GM19240 (cell line): Measurements from ENCODE around the gene SLC27A5.
"Not testable (repeated sequence)": the region's sequence is repeated elsewhere in the genome, so short reads cannot be mapped to it uniquely, and the experiment has no call there.

Source experiments
- DNase-seq: peaks from one replicate; pipeline ENCODE4 v3.0.0; 2011; ENCODE audit warnings: low spot score; ENCODE audit not compliant: insufficient read length

Gene SLC27A5

DNA sequence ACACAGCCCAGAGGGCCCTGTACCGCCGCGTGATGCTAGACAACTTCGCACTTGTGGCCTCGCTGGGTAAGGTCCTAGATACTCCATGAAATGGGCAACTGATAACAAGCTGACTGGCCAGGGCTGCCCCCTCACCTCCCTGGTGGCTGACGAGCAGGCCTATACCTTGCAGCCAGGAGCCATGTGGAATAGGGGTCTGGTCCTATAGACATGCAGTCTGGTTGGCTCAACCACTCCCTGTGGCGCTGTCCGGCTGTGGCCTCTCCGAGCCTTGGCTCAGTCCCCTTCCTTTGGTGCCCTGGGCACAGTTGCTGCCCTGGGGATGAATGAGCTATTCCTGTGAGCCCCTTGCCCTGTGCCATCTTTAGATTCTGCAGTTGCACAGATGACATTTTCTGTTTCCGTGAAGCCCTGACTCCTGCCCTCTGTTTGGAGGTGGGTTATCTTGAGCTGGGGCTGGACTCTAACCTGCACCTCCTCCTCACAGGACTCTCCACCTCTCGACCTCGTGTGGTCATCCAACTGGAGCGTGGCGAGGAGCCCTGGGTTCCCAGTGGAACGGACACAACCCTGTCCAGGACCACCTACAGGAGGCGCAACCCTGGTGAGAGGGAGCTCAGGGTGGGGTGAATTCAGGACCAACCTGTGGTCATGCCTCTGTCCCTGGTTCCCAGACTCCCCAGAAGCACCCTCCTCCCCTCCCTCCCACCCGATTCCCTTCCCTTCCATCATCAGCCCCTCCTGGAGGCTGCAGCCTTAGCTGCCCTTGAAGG is 42.4 kb downstream of the SLC27A5 start:
- no peak for DNase-seq

DNA sequence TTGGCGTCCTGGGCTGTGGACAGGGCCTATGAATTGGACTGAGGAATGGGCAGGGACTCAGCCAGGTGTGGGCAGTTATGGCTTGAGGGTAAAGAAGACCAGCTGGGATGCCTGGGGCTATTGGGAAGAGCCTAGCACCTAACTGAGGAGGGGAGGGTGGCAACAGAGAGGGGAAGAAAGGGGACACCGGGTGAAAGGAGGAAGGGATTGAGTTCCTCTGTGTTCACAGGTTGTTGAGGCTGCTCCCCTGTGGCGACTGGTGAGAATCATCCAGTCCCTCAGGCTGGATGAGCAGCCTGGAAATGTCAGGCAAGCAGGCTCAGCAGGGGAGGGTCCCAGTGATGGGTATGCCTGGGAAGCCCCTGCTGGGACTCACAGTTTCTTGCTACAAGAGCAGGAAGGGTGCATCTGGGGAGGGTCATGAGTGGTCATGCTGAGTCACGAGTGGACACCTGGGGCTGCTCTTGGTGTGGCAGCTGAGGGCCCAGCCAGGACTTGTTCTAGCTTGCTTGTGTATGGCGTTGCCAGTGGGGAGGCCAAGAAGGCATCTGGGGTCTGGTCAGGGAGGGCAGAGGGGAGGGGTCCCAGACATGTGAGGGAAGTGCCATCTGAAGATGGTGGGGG is 43.5 kb downstream of the SLC27A5 start:
- no peak for DNase-seq

DNA sequence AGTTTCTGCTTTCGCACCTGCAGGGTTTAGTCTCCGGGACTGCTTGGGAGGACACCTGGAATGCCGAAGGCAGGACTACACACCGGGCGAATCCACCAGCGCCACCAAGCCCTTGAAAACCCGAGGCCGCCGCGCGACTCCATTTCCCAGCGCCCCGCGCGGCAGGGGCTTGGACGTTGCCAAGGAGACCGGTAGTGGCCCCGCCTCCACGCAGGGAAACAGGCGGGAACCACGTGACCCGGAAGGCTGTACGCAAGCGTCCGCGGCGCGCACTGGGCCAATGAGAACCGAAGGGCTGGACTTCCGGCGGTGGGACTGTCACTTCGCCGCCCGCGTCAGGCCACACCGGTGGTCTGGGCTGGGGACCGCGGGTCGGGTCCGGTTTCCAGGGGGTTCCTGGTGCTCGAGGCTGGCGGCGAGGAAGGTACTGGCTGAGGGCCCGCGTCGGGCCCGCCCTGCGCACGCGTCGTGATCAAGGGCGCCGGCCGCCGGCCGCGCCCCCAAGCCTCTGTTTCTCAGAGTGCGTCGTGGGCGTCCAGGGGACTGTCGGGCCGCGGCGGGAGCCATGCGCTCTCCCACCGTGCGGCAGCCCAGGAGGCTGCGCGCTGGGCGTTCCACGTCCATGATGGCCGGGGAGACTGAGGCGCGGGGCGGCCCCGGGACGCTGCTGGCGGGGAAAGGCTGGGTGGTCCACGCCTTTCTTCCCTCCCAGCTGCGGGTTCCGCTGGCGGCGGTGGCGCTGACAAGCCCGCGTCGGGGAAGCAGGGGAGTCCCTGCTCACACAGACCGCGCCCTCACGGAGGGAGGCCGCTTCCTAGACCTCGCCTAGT is 44.8 kb downstream of the SLC27A5 start, which contains the start of gene ZNF324:
ZNF324 (plus strand) TSS at position 321 of the 830 bp plus-strand sequence. CDS start 2,106 bp downstream, outside the sequence.
- DNase-seq: peak; percentile 97

DNA sequence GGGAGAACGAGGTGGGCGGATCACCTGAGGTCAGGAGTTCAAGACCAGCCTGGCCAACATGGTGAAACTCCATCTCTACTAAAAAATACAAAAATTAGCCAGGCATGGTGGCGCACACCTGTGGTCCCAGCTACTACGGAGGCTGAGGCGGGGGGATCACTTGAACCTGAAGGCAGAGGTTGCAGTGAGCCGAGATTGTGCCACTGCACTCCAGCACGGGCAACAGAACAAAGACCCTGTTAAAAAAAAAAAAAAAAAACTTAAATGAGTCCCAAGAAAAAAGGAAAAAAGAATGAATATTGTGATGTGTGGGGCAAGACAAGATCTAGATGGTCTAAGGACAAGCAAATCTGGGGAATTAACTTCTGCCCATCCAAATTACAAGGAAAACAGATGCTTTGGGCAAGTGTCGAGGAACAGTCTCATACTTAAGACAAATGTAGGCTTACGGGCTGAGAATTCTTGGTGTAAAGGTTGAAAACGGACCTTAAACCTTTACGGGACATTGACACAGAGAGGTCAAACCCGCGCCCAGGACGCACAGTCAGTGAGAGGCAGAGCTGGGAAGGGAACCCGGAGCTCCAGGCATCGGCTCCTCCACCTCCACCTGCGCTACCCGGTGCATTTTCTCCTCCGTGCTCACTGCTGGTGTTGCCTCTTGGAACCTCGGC is 45.6 kb downstream of the SLC27A5 start:
- no peak for DNase-seq

DNA sequence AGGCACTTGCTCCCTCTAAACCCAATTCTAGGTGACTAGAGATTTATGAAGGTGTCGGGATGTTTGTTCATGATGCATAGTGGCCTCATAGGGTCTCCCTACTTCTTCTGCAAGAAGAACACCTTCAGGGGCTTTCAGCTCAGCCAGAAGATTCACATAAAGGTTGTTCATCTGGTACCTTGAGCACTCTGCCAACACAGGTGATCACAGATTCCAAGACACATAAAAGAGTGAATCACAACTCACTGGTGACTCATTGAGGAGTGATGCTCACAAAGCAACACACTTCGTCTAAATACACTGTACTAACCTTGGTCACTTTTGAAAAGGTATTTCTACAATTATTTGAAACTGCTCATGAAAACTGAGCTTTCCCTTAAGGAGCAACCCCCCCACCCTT is 51.8 kb downstream of the SLC27A5 start:
- no peak for DNase-seq

DNA sequence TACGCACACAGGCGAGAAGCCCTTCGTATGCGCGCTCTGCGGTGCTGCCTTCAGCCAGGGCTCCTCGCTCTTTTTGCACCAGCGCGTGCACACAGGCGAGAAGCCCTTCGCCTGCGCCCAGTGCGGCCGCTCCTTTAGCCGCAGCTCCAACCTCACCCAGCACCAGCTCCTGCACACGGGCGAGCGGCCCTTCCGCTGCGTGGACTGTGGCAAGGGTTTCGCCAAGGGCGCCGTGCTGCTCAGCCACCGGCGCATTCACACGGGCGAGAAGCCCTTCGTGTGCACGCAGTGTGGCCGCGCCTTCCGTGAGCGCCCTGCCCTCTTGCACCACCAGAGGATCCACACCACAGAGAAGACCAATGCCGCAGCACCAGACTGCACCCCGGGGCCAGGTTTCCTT is 55.7 kb downstream of the SLC27A5 start:
- no peak for DNase-seq

DNA sequence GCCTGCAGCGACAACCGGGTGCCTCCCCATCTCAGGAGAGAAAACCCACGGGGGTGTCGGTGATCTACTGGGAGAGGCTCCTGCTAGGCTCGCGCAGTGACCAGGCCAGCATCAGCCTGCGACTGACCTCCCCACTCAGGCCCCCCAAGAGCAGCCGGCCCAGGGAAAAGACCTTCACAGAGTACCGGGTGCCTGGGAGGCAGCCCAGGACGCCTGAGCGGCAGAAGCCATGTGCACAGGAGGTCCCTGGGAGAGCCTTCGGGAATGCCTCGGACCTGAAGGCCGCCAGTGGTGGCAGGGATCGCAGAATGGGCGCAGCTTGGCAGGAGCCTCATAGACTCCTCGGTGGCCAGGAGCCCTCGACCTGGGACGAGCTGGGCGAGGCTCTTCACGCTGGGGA is 56.5 kb downstream of the SLC27A5 start:
- no peak for DNase-seq

DNA sequence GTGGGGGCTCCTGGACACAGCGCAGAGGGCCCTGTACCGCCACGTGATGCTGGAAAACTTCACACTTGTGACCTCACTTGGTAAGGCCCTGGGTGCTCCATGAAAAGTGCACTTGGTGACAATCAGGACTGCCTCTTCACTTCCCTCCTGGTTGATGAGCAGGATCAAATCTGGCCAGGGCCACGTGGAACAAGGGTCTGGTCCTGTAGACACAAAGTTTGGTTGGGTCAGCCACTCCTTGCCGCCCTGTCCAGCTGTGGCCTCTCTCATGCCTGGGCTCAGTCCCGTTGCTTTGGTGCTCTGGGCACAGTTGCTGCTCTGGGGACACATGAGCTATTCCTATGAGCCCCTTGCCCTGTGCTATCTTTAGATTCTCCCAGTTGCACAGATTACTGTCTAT is 58.0 kb downstream of the SLC27A5 start:
- DNase-seq: no peak

DNA sequence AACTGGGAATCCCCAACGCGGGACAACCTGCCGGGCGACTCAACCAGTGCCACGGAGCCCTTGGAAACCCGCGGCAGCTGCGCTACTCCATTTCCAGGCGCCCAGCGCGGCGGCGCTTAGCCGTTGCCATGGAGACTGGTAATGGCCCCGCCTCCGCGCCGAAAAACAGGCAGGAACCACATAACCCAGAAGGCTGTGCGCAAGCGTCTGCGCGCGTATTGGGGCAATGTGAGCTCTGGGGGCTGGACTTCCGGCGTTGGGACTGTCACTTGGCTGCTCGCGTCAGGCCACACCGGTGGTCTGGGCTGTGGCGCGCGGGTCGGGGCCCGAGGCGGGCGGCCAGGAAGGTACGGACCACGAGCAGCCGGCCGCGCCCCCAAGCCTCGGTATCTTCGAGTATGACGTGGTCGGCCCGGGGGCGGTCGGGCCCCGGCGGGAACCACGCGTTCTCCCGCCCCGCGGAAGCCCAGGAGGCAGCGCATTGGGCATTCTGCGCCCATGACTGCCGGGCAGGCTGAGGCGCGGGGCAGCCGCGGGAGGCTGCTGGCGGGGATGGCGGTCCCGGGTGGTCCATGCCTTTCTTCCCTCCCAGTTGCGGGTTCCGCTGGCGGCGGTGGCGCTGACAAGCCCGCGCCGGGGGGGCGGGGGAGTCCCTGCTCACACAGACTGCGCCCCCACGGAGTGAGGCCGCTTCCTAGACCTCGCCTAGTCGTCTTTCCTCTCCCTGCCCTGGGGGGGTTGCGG is 60.3 kb downstream of the SLC27A5 start, which contains the start of gene ZNF324B:
ZNF324B (plus strand) TSS at position 265 of the 744 bp plus-strand sequence. CDS start 2,080 bp downstream, outside the sequence.
- peak; percentile 97 for DNase-seq

DNA sequence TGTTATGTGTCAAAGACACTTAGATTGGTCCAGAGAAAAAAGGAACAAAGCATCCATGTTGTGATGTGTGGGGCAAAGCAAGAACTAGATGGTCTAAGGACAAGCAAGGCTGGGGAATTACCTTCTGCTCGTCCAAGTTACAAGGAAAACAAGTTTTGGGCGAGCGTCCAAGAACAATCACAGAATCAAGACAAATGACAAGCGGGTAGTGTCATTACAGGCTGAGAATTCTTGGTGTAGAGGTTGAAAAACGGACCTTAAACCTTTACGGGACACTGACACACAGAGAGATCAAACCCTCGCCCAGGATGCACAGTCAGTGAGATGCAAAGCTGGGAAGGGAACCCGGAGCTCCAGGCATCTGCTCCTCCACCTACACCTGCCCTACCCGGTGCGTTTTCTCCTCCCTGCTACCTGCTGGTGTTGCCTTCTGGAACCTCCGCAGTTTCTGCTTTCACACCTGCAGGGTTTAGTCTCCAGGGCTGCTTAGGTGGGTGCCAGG is 60.9 kb downstream of the SLC27A5 start:
- DNase-seq: no peak

DNA sequence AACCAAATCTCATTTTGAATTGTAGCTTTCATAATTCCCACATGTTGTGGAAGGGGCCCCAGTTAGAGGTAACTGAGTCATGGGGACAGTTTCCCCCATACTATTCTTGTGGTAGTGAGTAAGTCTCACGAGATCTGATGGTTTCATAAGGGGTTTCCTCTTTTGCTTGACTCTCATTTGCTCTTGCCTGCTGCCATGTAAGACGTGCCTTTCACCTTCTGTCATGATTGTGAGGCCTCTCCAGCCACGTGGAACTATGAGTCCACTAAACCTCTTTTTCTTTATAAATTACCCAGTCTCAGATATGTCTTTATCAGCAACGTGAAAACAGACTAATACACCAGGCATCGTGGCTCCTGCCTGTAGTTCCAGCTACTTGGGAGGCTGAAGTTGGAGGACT is 61.8 kb downstream of the SLC27A5 start:
- not testable (repeated sequence) for DNase-seq

DNA sequence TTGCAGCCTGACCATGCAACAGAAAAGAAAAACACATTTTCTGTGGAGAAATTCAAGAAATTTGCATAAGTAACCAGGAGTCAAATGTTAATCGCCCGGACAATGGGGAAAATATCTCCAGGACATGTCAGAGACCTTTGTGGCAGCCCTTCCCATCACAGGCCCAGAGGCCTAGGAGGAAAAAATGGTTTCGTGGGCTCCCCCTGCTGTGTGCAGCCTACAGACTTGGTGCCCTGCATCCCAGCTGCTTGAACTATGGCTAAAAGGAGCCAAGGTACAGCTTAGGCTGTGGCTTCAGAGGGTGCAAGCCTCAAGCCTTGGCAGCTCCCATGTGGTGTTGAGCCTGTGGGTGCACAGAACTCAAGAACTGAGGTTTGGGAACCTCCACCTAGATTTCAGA is 62.9 kb downstream of the SLC27A5 start:
- DNase-seq: not testable (repeated sequence)
